Nephron (organoid): ENCODE measurements around the gene PAPOLA.
A peak's percentile ranks its signal among the peaks of the same experiment; 100 is the strongest.

Experiments used
- H3K27ac Mint-ChIP-seq, 3 experiments: 2 replicates each; pipeline ENCODE4 v1.8.0; 2020; ENCODE audit warnings: mixed read lengths in 3 of 3, mild to moderate bottlenecking in 2 of 3, moderate library complexity in 1 of 3
- H3K27me3 Mint-ChIP-seq: 2 replicates; pipeline ENCODE4 v1.8.0; 2021; ENCODE audit warnings: low read depth, mild to moderate bottlenecking, moderate library complexity, mixed read lengths
- H3K36me3 Mint-ChIP-seq: 2 replicates; pipeline ENCODE4 v1.8.0; 2020; ENCODE audit warnings: low read depth, mixed read lengths
- H3K4me1 Mint-ChIP-seq: 2 replicates; pipeline ENCODE4 v1.8.0; 2020; ENCODE audit warnings: mixed read lengths
- H3K4me3 Mint-ChIP-seq, 3 experiments: 2 replicates each; pipeline ENCODE4 v1.8.0; 2020; ENCODE audit warnings: mild to moderate bottlenecking in 3 of 3, mixed read lengths in 3 of 3, moderate library complexity in 2 of 3
- H3K9me3 Mint-ChIP-seq: 2 replicates; pipeline ENCODE4 v1.8.0; 2020; ENCODE audit warnings: mixed read lengths
- CTCF ChIP-seq, 3 experiments: fragments of 200-600 bp; sonication (generic); IDR thresholded peaks; one replicate each; pipeline ENCODE4 v1.5.0; 2021; ENCODE audit warnings: antibody characterized with exemption in 3 of 3; ENCODE audit not compliant: unreplicated experiment in 3 of 3

The PAPOLA gene

DNA sequence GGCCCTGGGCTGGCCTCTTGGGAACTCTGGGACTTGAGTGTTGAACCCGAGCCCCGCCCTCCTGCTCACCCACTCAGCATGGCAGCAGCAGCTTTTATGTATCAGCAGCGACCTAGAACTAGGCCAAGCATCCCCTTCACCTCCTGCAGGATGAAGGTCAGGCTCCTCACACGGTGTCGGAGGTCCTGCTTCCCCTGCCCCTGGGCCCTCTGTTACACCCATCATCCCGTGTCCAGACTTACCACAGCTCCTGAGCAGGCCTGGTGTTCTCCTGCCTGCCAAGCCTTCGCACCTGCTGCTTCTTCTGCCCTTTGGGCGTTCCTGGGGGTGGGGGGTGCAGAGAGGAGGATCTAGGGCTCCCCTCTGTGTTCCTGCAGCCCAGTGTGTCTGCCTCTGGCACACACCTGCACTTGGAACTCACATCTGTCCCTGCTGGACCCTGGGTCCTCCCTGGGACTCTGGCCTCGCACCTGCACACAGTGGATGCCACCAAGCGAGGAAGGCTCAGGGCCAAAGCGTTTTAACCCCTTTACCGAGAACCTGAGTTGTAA is 80.3 kb downstream of the PAPOLA start:
- Mint-ChIP-seq H3K4me3 (no peak overlapping the region), H3K27me3 (peaks cover 50% of the 10 kb centered on the region), H3K36me3 (no peaks in the 10 kb centered on the region), H3K4me1 (peaks cover 32% of the 10 kb centered on the region), H3K9me3 (no peaks in the 10 kb centered on the region), H3K27ac (no peak overlapping the region)
- no peak for TF ChIP-seq CTCF (IDR thresholded peaks at IDR 0.05; ENCODE audit: unreplicated experiment in 3 of 3)

GRCh38 chr14:96582995-96583394 is 80.8 kb downstream of the PAPOLA start:
- Mint-ChIP-seq H3K27ac (no peak overlapping the region), H3K27me3 (peaks cover 54% of the 10 kb centered on the region), H3K9me3 (no peaks in the 10 kb centered on the region), H3K4me1 (peaks cover 32% of the 10 kb centered on the region), H3K4me3 (no peak overlapping the region), H3K36me3 (no peaks in the 10 kb centered on the region)
- no peak for TF ChIP-seq CTCF (IDR thresholded peaks at IDR 0.05; ENCODE audit: unreplicated experiment in 3 of 3)

- peaks cover 33% of the 10 kb centered on the region for H3K4me1 Mint-ChIP-seq
- H3K27ac Mint-ChIP-seq: no peak overlapping the region
- peaks cover 57% of the 10 kb centered on the region for H3K27me3 Mint-ChIP-seq
- no peak overlapping the region for H3K4me3 Mint-ChIP-seq
- no peak for TF ChIP-seq CTCF (IDR thresholded peaks at IDR 0.05; ENCODE audit: unreplicated experiment in 3 of 3)
- H3K9me3 Mint-ChIP-seq: no peaks in the 10 kb centered on the region
- H3K36me3 Mint-ChIP-seq: no peaks in the 10 kb centered on the region
These were observed 81.4 kb downstream of the PAPOLA start for GRCh38 chr14:96583569-96584041.

- H3K9me3 Mint-ChIP-seq: no peaks in the 10 kb centered on the region
- no peak overlapping the region for H3K4me3 Mint-ChIP-seq
- peaks cover 56% of the 10 kb centered on the region for H3K27me3 Mint-ChIP-seq
- H3K4me1 Mint-ChIP-seq: peaks cover 41% of the 10 kb centered on the region
- H3K27ac Mint-ChIP-seq: peak overlapping the region in 1 of 3 experiments; percentile 56
- H3K36me3 Mint-ChIP-seq: no peaks in the 10 kb centered on the region
- TF ChIP-seq CTCF (IDR thresholded peaks at IDR 0.05; ENCODE audit: unreplicated experiment in 3 of 3): peak; percentile 64 to 89 (median 68)
These were observed 82.2 kb downstream of the PAPOLA start for GRCh38 chr14:96584199-96584906.

DNA sequence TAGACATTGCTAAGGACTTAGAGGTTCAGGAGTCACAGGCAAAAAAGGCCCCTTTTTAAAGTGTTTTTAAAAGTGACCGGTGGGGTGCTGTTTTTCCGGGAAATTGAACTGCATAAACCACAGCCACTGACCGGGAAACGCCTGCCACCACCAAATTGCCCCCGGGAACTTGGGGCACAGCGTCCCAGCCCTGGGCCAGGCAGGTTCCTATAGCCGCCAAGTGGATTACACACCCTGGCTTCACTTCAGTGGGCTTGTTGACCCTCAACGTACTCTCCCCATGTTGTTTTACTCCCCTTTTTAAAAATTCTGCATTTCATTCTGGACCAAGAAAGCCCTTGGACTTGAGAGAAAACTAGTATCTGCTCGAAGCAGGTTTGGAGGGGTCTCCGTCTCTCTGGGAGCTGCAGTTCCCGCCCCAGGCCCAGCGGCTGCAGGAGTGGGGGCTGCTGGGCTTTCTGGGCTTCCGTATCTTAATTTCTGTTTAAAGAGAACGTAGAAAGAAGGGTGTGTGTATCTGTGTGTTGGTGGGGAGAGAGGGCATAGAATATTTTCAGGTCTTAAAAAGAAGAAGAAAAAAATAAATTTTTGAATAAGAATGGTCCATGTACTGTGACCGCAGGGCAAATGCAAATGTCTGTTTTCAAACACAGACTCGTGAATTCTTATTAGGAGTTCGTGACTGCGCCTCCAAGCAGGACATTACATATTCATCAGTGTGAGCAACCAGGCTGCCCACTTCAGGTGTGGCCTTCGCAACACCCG is 82.9 kb downstream of the PAPOLA start:
- no peak for TF ChIP-seq CTCF (IDR thresholded peaks at IDR 0.05; ENCODE audit: unreplicated experiment in 3 of 3)
- no peaks in the 10 kb centered on the region for H3K9me3 Mint-ChIP-seq
- H3K27me3 Mint-ChIP-seq: peaks cover 56% of the 10 kb centered on the region
- peak overlapping the region in 1 of 3 experiments; percentile 47 for H3K27ac Mint-ChIP-seq
- no peaks in the 10 kb centered on the region for H3K36me3 Mint-ChIP-seq
- peaks cover 48% of the 10 kb centered on the region for H3K4me1 Mint-ChIP-seq
- H3K4me3 Mint-ChIP-seq: no peak overlapping the region
